ENCODE results near the gene GRK1. TPM values are rescaled to one million over a fixed set of nuclear protein-coding genes. Genes with fewer than 3 reads are reported as not detected.

GRK1 gene
- total RNA-seq, 5 donors from 2014 or later (not counting 1 experiment from before 2014, with no cell fraction given), result not detected

- Mint-ChIP-seq H3K27me3 (no peaks in the 10 kb centered on the region), H3K27ac (no peak overlapping the region), H3K4me1 (peaks cover 0 to 6% (median 6%) of the 10 kb centered on the region in 3 donors), H3K9me3 (peaks cover 9 to 14% (median 14%) of the 10 kb centered on the region in 3 donors), H3K4me3 (no peak overlapping the region), H3K36me3 (no peaks in the 10 kb centered on the region)
- H3K4me1 ChIP-seq (ENCODE audit: control insufficient read depth in 1 of 2, extremely low read depth in 1 of 2, insufficient read depth in 2 of 2, low read length in 2 of 2), result peaks cover 0 to 24% of the 10 kb centered on the region in 2 experiments
- H3K36me3 ChIP-seq (ENCODE audit: control insufficient read depth in 2 of 2, extremely low read depth in 1 of 2, insufficient read depth in 1 of 2, low read length in 1 of 2), result no peaks in the 10 kb centered on the region
- H3K9me3 ChIP-seq, result no peaks in the 10 kb centered on the region
- 81% methylated on average over 37 of the region's 42 CpGs for WGBS (ENCODE audit: insufficient coverage)
- DNase-seq (peak in 2 of 35 experiments; percentile 7 to 20), ATAC-seq (replicated peaks in 1 of 4) (no peak)
- peaks cover 0 to 14% of the 10 kb centered on the region in 2 experiments for H3K27me3 ChIP-seq (replicated peaks in 1 of 2; ENCODE audit: control insufficient read depth in 2 of 2, extremely low read depth in 1 of 2, insufficient read depth in 2 of 2, low read length in 1 of 2)
- H3K27ac ChIP-seq (ENCODE audit: low read length), result no peak overlapping the region
- ChIA-PET CTCF (no interaction called here), POLR2A (no interaction called here)
- H3K4me3 ChIP-seq (ENCODE audit: control insufficient read depth in 1 of 2, extremely low read depth in 1 of 2, low read length in 1 of 2), result no peak overlapping the region
Measured at GRCh38 chr13:113656831-113657671, 10.0 kb upstream of the GRK1 start.

GRCh38 chr13:113657851-113658741 lies 8.9 kb upstream of the GRK1 start, which contains the start of gene ATP4B:
ATP4B (minus strand) TSS chr13:113658198; CDS start chr13:113658144, 54 bp downstream.
- ChIA-PET POLR2A (no interaction called here), CTCF (no interaction called here)
- H3K4me1 ChIP-seq (ENCODE audit: control insufficient read depth in 1 of 2, extremely low read depth in 1 of 2, insufficient read depth in 2 of 2, low read length in 2 of 2), result peaks cover 0 to 14% of the 10 kb centered on the region in 2 experiments
- no peaks in the 10 kb centered on the region for H3K27me3 Mint-ChIP-seq
- no peak within 1 kb of the TSS for H3K4me3 ChIP-seq (ENCODE audit: control insufficient read depth in 1 of 2, extremely low read depth in 1 of 2, low read length in 1 of 2)
- H3K27me3 ChIP-seq (replicated peaks in 1 of 2; ENCODE audit: control insufficient read depth in 2 of 2, extremely low read depth in 1 of 2, insufficient read depth in 2 of 2, low read length in 1 of 2), result peaks cover 0 to 14% of the 10 kb centered on the region in 2 experiments
- peaks cover 9 to 14% (median 14%) of the 10 kb centered on the region in 3 donors for H3K9me3 Mint-ChIP-seq
- no peak for ATAC-seq (replicated peaks in 1 of 4)
- H3K9me3 ChIP-seq, result no peaks in the 10 kb centered on the region
- WGBS (ENCODE audit: insufficient coverage), result 94% methylated on average over 37 of the region's 47 CpGs
- H3K36me3 Mint-ChIP-seq, result no peaks in the 10 kb centered on the region
- no peak within 1 kb of the TSS for H3K27ac ChIP-seq (ENCODE audit: low read length)
- H3K36me3 ChIP-seq (ENCODE audit: control insufficient read depth in 2 of 2, extremely low read depth in 1 of 2, insufficient read depth in 1 of 2, low read length in 1 of 2), result no peaks in the 10 kb centered on the region
- no peak within 1 kb of the TSS for H3K4me3 Mint-ChIP-seq
- peak in 2 of 35 experiments; percentile 8 to 19 for DNase-seq
- H3K4me1 Mint-ChIP-seq, result peaks cover 0 to 6% (median 6%) of the 10 kb centered on the region in 3 donors
- no peak within 1 kb of the TSS for H3K27ac Mint-ChIP-seq

- CTCF ChIA-PET, result no interaction called here
- WGBS (ENCODE audit: insufficient coverage), result 74% methylated on average over 14 of the region's 14 CpGs
- peak in 1 of 35 experiments; percentile 4 for DNase-seq
- Mint-ChIP-seq H3K4me3 (no peak overlapping the region), H3K27me3 (no peaks in the 10 kb centered on the region), H3K36me3 (no peaks in the 10 kb centered on the region), H3K4me1 (peaks cover 0 to 2% (median under 1%) of the 10 kb centered on the region in 3 donors), H3K27ac (no peak overlapping the region), H3K9me3 (peaks cover 9 to 14% (median 14%) of the 10 kb centered on the region in 3 donors)
- POLR2A ChIA-PET, result no interaction called here
- no peaks in the 10 kb centered on the region for H3K36me3 ChIP-seq (ENCODE audit: control insufficient read depth in 2 of 2, extremely low read depth in 1 of 2, insufficient read depth in 1 of 2, low read length in 1 of 2)
- H3K27me3 ChIP-seq (replicated peaks in 1 of 2; ENCODE audit: control insufficient read depth in 2 of 2, extremely low read depth in 1 of 2, insufficient read depth in 2 of 2, low read length in 1 of 2), result peaks cover 0 to 14% of the 10 kb centered on the region in 2 experiments
- peaks cover 0 to 6% of the 10 kb centered on the region in 2 experiments for H3K4me1 ChIP-seq (ENCODE audit: control insufficient read depth in 1 of 2, extremely low read depth in 1 of 2, insufficient read depth in 2 of 2, low read length in 2 of 2)
- no peak overlapping the region for H3K4me3 ChIP-seq (ENCODE audit: control insufficient read depth in 1 of 2, extremely low read depth in 1 of 2, low read length in 1 of 2)
- H3K27ac ChIP-seq (ENCODE audit: low read length), result no peak overlapping the region
- no peaks in the 10 kb centered on the region for H3K9me3 ChIP-seq
- ATAC-seq (replicated peaks in 1 of 4), result no peak
Measured at GRCh38 chr13:113658836-113659235, 8.2 kb upstream of the GRK1 start.

- H3K36me3 Mint-ChIP-seq, result no peaks in the 10 kb centered on the region
- H3K4me1 Mint-ChIP-seq, result no peaks in the 10 kb centered on the region
- DNase-seq (no peak), ATAC-seq (replicated peaks in 1 of 4) (no peak)
- no peaks in the 10 kb centered on the region for H3K9me3 ChIP-seq
- H3K27ac ChIP-seq (ENCODE audit: low read length), result no peak overlapping the region
- WGBS (ENCODE audit: insufficient coverage), result no CpG with 5 or more reads among the region's 8 CpGs
- H3K4me1 ChIP-seq (ENCODE audit: control insufficient read depth in 1 of 2, extremely low read depth in 1 of 2, insufficient read depth in 2 of 2, low read length in 2 of 2), result peaks cover 0 to 1% of the 10 kb centered on the region in 2 experiments
- H3K4me3 Mint-ChIP-seq, result no peak overlapping the region
- no peaks in the 10 kb centered on the region for H3K36me3 ChIP-seq (ENCODE audit: control insufficient read depth in 2 of 2, extremely low read depth in 1 of 2, insufficient read depth in 1 of 2, low read length in 1 of 2)
- peaks cover 0 to 14% of the 10 kb centered on the region in 2 experiments for H3K27me3 ChIP-seq (replicated peaks in 1 of 2; ENCODE audit: control insufficient read depth in 2 of 2, extremely low read depth in 1 of 2, insufficient read depth in 2 of 2, low read length in 1 of 2)
- CTCF ChIA-PET, result no interaction called here
- H3K27me3 Mint-ChIP-seq, result no peaks in the 10 kb centered on the region
- peaks cover 9 to 14% (median 14%) of the 10 kb centered on the region in 3 donors for H3K9me3 Mint-ChIP-seq
- no peak overlapping the region for H3K27ac Mint-ChIP-seq
- POLR2A ChIA-PET, result no interaction called here
- H3K4me3 ChIP-seq (ENCODE audit: control insufficient read depth in 1 of 2, extremely low read depth in 1 of 2, low read length in 1 of 2), result no peak overlapping the region
Measured at GRCh38 chr13:113659337-113659736, 7.7 kb upstream of the GRK1 start.

- H3K9me3 Mint-ChIP-seq, result peaks cover 9 to 14% (median 14%) of the 10 kb centered on the region in 3 donors
- no peaks in the 10 kb centered on the region for H3K36me3 Mint-ChIP-seq
- Histone ChIP-seq H3K4me3 (ENCODE audit: control insufficient read depth in 1 of 2, extremely low read depth in 1 of 2, low read length in 1 of 2) (no peak overlapping the region), H3K27me3 (replicated peaks in 1 of 2; ENCODE audit: control insufficient read depth in 2 of 2, extremely low read depth in 1 of 2, insufficient read depth in 2 of 2, low read length in 1 of 2) (peaks cover 0 to 16% of the 10 kb centered on the region in 2 experiments), H3K27ac (ENCODE audit: low read length) (no peak overlapping the region), H3K9me3 (no peaks in the 10 kb centered on the region), H3K4me1 (ENCODE audit: control insufficient read depth in 1 of 2, extremely low read depth in 1 of 2, insufficient read depth in 2 of 2, low read length in 2 of 2) (no peaks in the 10 kb centered on the region), H3K36me3 (ENCODE audit: control insufficient read depth in 2 of 2, extremely low read depth in 1 of 2, insufficient read depth in 1 of 2, low read length in 1 of 2) (no peaks in the 10 kb centered on the region)
- POLR2A ChIA-PET, result no interaction called here
- H3K27me3 Mint-ChIP-seq, result no peaks in the 10 kb centered on the region
- DNase-seq, result peak in 1 of 35 experiments; percentile 0
- no peaks in the 10 kb centered on the region for H3K4me1 Mint-ChIP-seq
- H3K4me3 Mint-ChIP-seq, result no peak overlapping the region
- no CpG with 5 or more reads among the region's 3 CpGs for WGBS (ENCODE audit: insufficient coverage)
- no peak overlapping the region for H3K27ac Mint-ChIP-seq
- no peak for ATAC-seq (replicated peaks in 1 of 4)
- CTCF ChIA-PET, result no interaction called here
Measured at GRCh38 chr13:113660066-113660465, 7.0 kb upstream of the GRK1 start.

GRCh38 chr13:113661509-113661908 lies 5.5 kb upstream of the GRK1 start:
- no peaks in the 10 kb centered on the region for H3K9me3 ChIP-seq
- Mint-ChIP-seq H3K4me3 (no peak overlapping the region), H3K9me3 (peaks cover 9 to 14% (median 14%) of the 10 kb centered on the region in 3 donors), H3K36me3 (no peaks in the 10 kb centered on the region), H3K27ac (no peak overlapping the region), H3K4me1 (no peaks in the 10 kb centered on the region), H3K27me3 (no peaks in the 10 kb centered on the region)
- no peak for DNase-seq
- H3K27me3 ChIP-seq (replicated peaks in 1 of 2; ENCODE audit: control insufficient read depth in 2 of 2, extremely low read depth in 1 of 2, insufficient read depth in 2 of 2, low read length in 1 of 2), result peaks cover 0 to 30% of the 10 kb centered on the region in 2 experiments
- H3K4me3 ChIP-seq (ENCODE audit: control insufficient read depth in 1 of 2, extremely low read depth in 1 of 2, low read length in 1 of 2), result no peak overlapping the region
- POLR2A ChIA-PET, result no interaction called here
- H3K4me1 ChIP-seq (ENCODE audit: control insufficient read depth in 1 of 2, extremely low read depth in 1 of 2, insufficient read depth in 2 of 2, low read length in 2 of 2), result no peaks in the 10 kb centered on the region
- H3K36me3 ChIP-seq (ENCODE audit: control insufficient read depth in 2 of 2, extremely low read depth in 1 of 2, insufficient read depth in 1 of 2, low read length in 1 of 2), result no peaks in the 10 kb centered on the region
- ATAC-seq (replicated peaks in 1 of 4), result no peak
- CTCF ChIA-PET, result no interaction called here
- H3K27ac ChIP-seq (ENCODE audit: low read length), result no peak overlapping the region
- WGBS (ENCODE audit: insufficient coverage), result no CpG with 5 or more reads among the region's 2 CpGs

Data from T-cell (primary cell).